RWPE1 (cell line): ENCODE measurements around the gene NLN.
"Not testable (repeated sequence)": the region's sequence is repeated elsewhere in the genome, so short reads cannot be mapped to it uniquely, and the experiment has no call there.

Experiments used
- CTCF ChIA-PET: fragments of 350-600 bp; sonication (Branson Sonifier 250); formaldehyde crosslinking; extraction: SDS; loops from one replicate; lab custom pipeline; 2021; lab: Yijun Ruan, JAX
- POLR2A ChIA-PET: fragments of 400-600 bp; formaldehyde crosslinking; extraction: SDS; loops from one replicate; lab custom pipeline; 2020; ENCODE audit warnings: antibody characterized with exemption; ENCODE audit not compliant: low non-redundant PET; lab: Yijun Ruan, JAX
- DNase-seq: peaks from one replicate; pipeline ENCODE4 v3.0.0; 2012; ENCODE audit warnings: low spot score
- H3K27ac ChIP-seq: fragments of 450-650 bp; 2 replicates; pipeline ENCODE4 v1.5.1; 2017
- CTCF ChIP-seq: fragments of 450-650 bp; conservative IDR thresholded peaks from 2 replicates; pipeline ENCODE4 v1.5.1; 2017; ENCODE audit warnings: low read depth, mild to moderate bottlenecking

NLN gene

GRCh38 chr5:65775476-65775875, 53.5 kb downstream of the NLN start:
- TF ChIP-seq CTCF, result no peak
- no peak overlapping the region for H3K27ac ChIP-seq
- DNase-seq, result no peak
- ChIA-PET POLR2A (no interaction called here), CTCF (no interaction called here)

GRCh38 chr5:65776441-65777141, 54.6 kb downstream of the NLN start:
- no peak for TF ChIP-seq CTCF
- POLR2A ChIA-PET, result no interaction called here
- H3K27ac ChIP-seq, result no peak overlapping the region
- DNase-seq, result no peak
- CTCF ChIA-PET, result interaction anchor here (0.6 kb wide), 1 partner anchor 530 kb away, joined by 3 read pairs; no protein-coding TSS in a partner anchor

- CTCF ChIA-PET, result no interaction called here
- POLR2A ChIA-PET, result interaction anchor here (0.6 kb wide), 1 partner anchor 344 kb away, joined by 3 read pairs; no protein-coding TSS in a partner anchor
- no peak for DNase-seq
- H3K27ac ChIP-seq, result no peak overlapping the region
- no peak for TF ChIP-seq CTCF
Observed at GRCh38 chr5:65778126-65778525, 56.1 kb downstream of the NLN start.

GRCh38 chr5:65779643-65780042, 57.6 kb downstream of the NLN start:
- POLR2A ChIA-PET, result no interaction called here
- no peak for DNase-seq
- CTCF ChIA-PET, result no interaction called here
- no peak for TF ChIP-seq CTCF
- no peak overlapping the region for H3K27ac ChIP-seq

GRCh38 chr5:65788296-65788695, 66.3 kb downstream of the NLN start:
- DNase-seq, CTCF ChIA-PET, H3K27ac ChIP-seq, POLR2A ChIA-PET: not testable (repeated sequence)

GRCh38 chr5:65790371-65791163, 68.6 kb downstream of the NLN start:
- CTCF ChIA-PET, result no interaction called here
- TF ChIP-seq CTCF, result no peak

More at GRCh38 chr5:65790371-65791163, 68.6 kb downstream of the NLN start:
- DNase-seq, result no peak
- no peak overlapping the region for H3K27ac ChIP-seq
- POLR2A ChIA-PET, result no interaction called here
